HCT116 (cell line): Measurements from ENCODE around the gene BOD1L1. TPM values are rescaled to one million over a fixed set of nuclear protein-coding genes. Genes with fewer than 3 reads are reported as not detected.

Source experiments
- ATAC-seq: fragments of 200-7000 bp; cut with Tn5 transposase; 2 replicates; pipeline ENCODE4 v1.9.1; 2020; ENCODE audit warnings: mild to moderate bottlenecking, moderate library complexity
- BruUV-seq: library from RNA; stranded (reverse); fragments of 400-500 nt; replicated peaks from 2 replicates; lab custom pipeline; 2021; lab: Mats Ljungman, UMichigan
- CTCF ChIA-PET: fragments of 300-600 bp; sonication (Branson Sonifier 250); formaldehyde crosslinking; loops from one replicate; lab custom pipeline; 2021; ENCODE audit warnings: antibody characterized with exemption; lab: Charles Lee
- POLR2A ChIA-PET: fragments of 300-600, 350-600 bp; sonication (Branson Sonifier 250); formaldehyde crosslinking; loops from one replicate; lab custom pipeline; 2021; ENCODE audit warnings: antibody characterized with exemption; lab: Charles Lee
- RAD21 ChIA-PET, 2 experiments: fragments of 300-600 bp; sonication (Branson Sonifier 250); formaldehyde crosslinking; loops; one replicate each; lab custom pipeline; 2023; ENCODE audit warnings: low total read pairs in 2 of 2; ENCODE audit not compliant: uncharacterized antibody in 2 of 2, unreplicated experiment in 2 of 2, low non-redundant PET in 1 of 2; lab: Charles Lee
- DNase-seq: peaks from one replicate; pipeline ENCODE4 v3.0.0-alpha.2; 2010; ENCODE audit warnings: low read depth, low spot score
- H2AFZ ChIP-seq: fragments of 200-600 bp; shearing (Covaris generic), sonication (generic); 2 replicates; pipeline ENCODE4 v1.6.1; 2017; ENCODE audit warnings: low read depth, mixed run types, mixed read lengths, antibody characterized with exemption, low read length; ENCODE audit not compliant: poor library complexity, severe bottlenecking
- H3K27ac ChIP-seq: 2 replicates; pipeline ENCODE4 v1.5.1; 2012; ENCODE audit warnings: low read depth, low read length
- H3K27me3 ChIP-seq: fragments of 200-600 bp; sonication (generic); 2 replicates; pipeline ENCODE4 v1.6.1; 2016; ENCODE audit warnings: mixed run types, low read length, mixed read lengths; ENCODE audit not compliant: insufficient read depth
- H3K36me3 ChIP-seq, 2 experiments: fragments of 200-500 bp in 1 of 2; fragments of 200-600 bp in 1 of 2; sonication (Bioruptor generic) in 1 of 2; sonication (generic) in 1 of 2; 2 replicates each; pipeline versions ENCODE4 v1.5.1 to v1.6.1; 2014 to 2016; ENCODE audit warnings: low read length in 2 of 2, inconsistent platforms in 1 of 2, mixed read lengths in 1 of 2, mixed run types in 1 of 2; ENCODE audit not compliant: insufficient read depth in 2 of 2, control insufficient read depth in 1 of 2
- H3K4me1 ChIP-seq, 2 experiments: fragments of 200-600 bp in 1 of 2; sonication (generic) in 1 of 2; 2 replicates each; pipeline versions ENCODE4 v1.5.1 to v1.6.1; 2012 to 2017; ENCODE audit warnings: low read length in 2 of 2, inconsistent platforms in 1 of 2, mild to moderate bottlenecking in 1 of 2, mixed read lengths in 1 of 2, mixed run types in 1 of 2, moderate library complexity in 1 of 2; ENCODE audit not compliant: insufficient read depth in 2 of 2, control insufficient read depth in 1 of 2
- H3K4me2 ChIP-seq: fragments of 200-600 bp; sonication (generic); 2 replicates; pipeline ENCODE4 v1.6.1; 2017; ENCODE audit warnings: mixed run types, low read length, mixed read lengths
- H3K4me3 ChIP-seq, 2 experiments: fragments of 200-600 bp in 1 of 2; sonication (generic) in 1 of 2; replicated peaks in 1 of 2; 2 replicates each; pipeline ENCODE4 v1.5.1; 2011 to 2016; ENCODE audit warnings: low read length in 2 of 2, control low read depth in 1 of 2, low read depth in 1 of 2, mild to moderate bottlenecking in 1 of 2, mixed read lengths in 1 of 2, mixed run types in 1 of 2
- H3K79me2 ChIP-seq: fragments of 200-600 bp; sonication (generic); 2 replicates; pipeline ENCODE4 v1.6.1; 2017; ENCODE audit warnings: mild to moderate bottlenecking, mixed run types, low read length, moderate library complexity, mixed read lengths; ENCODE audit not compliant: insufficient read depth
- H3K9ac ChIP-seq: fragments of 200-600 bp; sonication (generic); 2 replicates; pipeline ENCODE4 v1.6.1; 2016; ENCODE audit warnings: low read length, mixed read lengths
- H3K9me2 ChIP-seq: fragments of 200-600 bp; sonication (generic), shearing (Covaris generic); 2 replicates; pipeline ENCODE4 v1.6.1; 2017; ENCODE audit warnings: mixed run types, mild to moderate bottlenecking, moderate library complexity; ENCODE audit not compliant: insufficient read depth
- H3K9me3 ChIP-seq, 2 experiments: fragments of 200-500 bp in 1 of 2; fragments of 200-600 bp in 1 of 2; sonication (Bioruptor generic) in 1 of 2; sonication (generic) in 1 of 2; 2 replicates each; pipeline ENCODE4 v1.6.1; 2014 to 2017; ENCODE audit warnings: low read length in 2 of 2, mixed read lengths in 2 of 2, inconsistent platforms in 1 of 2, low read depth in 1 of 2, mild to moderate bottlenecking in 1 of 2, mixed run types in 1 of 2, moderate library complexity in 1 of 2; ENCODE audit not compliant: control insufficient read depth in 1 of 2, insufficient read depth in 1 of 2
- H4K20me1 ChIP-seq: fragments of 200-600 bp; sonication (generic), shearing (Covaris generic); 2 replicates; pipeline ENCODE4 v1.6.1; 2017; ENCODE audit warnings: mixed run types, mild to moderate bottlenecking, moderate library complexity; ENCODE audit not compliant: insufficient read depth
- ATF3 ChIP-seq: IDR thresholded peaks from 2 replicates; pipeline ENCODE4 v1.6.1; 2012
- CBX3 ChIP-seq: IDR thresholded peaks from 2 replicates; pipeline ENCODE4 v1.6.1; 2012; ENCODE audit warnings: low read depth
- EGR1 ChIP-seq: IDR thresholded peaks from 2 replicates; pipeline ENCODE4 v1.6.1; 2012; ENCODE audit warnings: low read depth
- EZH2 ChIP-seq: fragments of 200-600 bp; sonication (generic); IDR thresholded peaks from 2 replicates; pipeline ENCODE4 v1.6.1; 2017; ENCODE audit warnings: antibody characterized with exemption, mixed run types
- FOSL1 ChIP-seq: IDR thresholded peaks from 2 replicates; pipeline ENCODE4 v1.6.1; 2012; ENCODE audit warnings: low read depth
- MAX ChIP-seq: IDR thresholded peaks from 2 replicates; pipeline ENCODE4 v1.6.1; 2012
- RAD21 ChIP-seq: IDR thresholded peaks from 2 replicates; pipeline ENCODE4 v1.6.1; 2012; ENCODE audit warnings: low read depth, mild to moderate bottlenecking
- SP1 ChIP-seq: IDR thresholded peaks from 2 replicates; pipeline ENCODE4 v1.6.1; 2012; ENCODE audit warnings: low read depth
- SRF ChIP-seq: IDR thresholded peaks from 2 replicates; pipeline ENCODE4 v1.6.1; 2012; ENCODE audit warnings: low read depth
- YY1 ChIP-seq: IDR thresholded peaks from 2 replicates; pipeline ENCODE4 v1.6.1; 2011; ENCODE audit warnings: low read length, low read depth, moderate library complexity, mild to moderate bottlenecking; ENCODE audit not compliant: insufficient replicate concordance; ENCODE audit errors: extremely low read depth
- ZFX ChIP-seq: fragments of 450-650 bp; IDR thresholded peaks from 2 replicates; pipeline ENCODE4 v1.6.1; 2017
- intact Hi-C: fragments of 100-400 bp; cut with micrococcal nuclease; formaldehyde crosslinking; loops from 2 replicates; pipeline ENCODE4 v1.10.0; 2022
- total RNA-seq: library from RNA; stranded (reverse); gene quantifications from one replicate; pipeline ENCODE4 v1.2.1, GENCODE V29; 2021; ENCODE audit not compliant: unreplicated experiment

BOD1L1 gene
- total RNA-seq, 1 experiment from 2014 or later: 22.4 TPM

GRCh38 chr4:13545394-13545808, 82.1 kb downstream of the BOD1L1 start:
- H3K4me2 ChIP-seq: peak overlapping the region; percentile 66
- TF ChIP-seq EGR1 (no peak), FOSL1 (no peak)
- H3K4me1 ChIP-seq: peaks cover 10 to 33% of the 10 kb centered on the region in 2 experiments
- BruUV-seq: no TSS peak
- ATAC-seq (no peak), DNase-seq (no peak)
- H3K27ac ChIP-seq: no peak overlapping the region
- no peaks in the 10 kb centered on the region for H3K9me2 ChIP-seq
- 0 out of 2 replicates have a peak overlapping the region, but pooled peaks have one; percentile 48 for H3K9ac ChIP-seq
- no peaks in the 10 kb centered on the region for H3K79me2 ChIP-seq
- no peaks in the 10 kb centered on the region for H3K36me3 ChIP-seq
- ChIA-PET CTCF (interaction anchor here (2.0 kb wide), 1 partner anchor 693 kb away, joined by 7 read pairs; no protein-coding TSS in a partner anchor), POLR2A (no interaction called here), RAD21 (no interaction called here)
- intact Hi-C loops: loop anchor here (10.0 kb wide), 1 partner anchor 141 kb away; no protein-coding TSS in a partner anchor
- H4K20me1 ChIP-seq: no peaks in the 10 kb centered on the region
- H3K4me3 ChIP-seq: peak overlapping the region; percentile 64 to 68
- H3K27me3 ChIP-seq: no peaks in the 10 kb centered on the region
- peak overlapping the region; percentile 63 for H2AFZ ChIP-seq
- H3K9me3 ChIP-seq: no peaks in the 10 kb centered on the region

GRCh38 chr4:13544606-13545393, 82.7 kb downstream of the BOD1L1 start:
- H3K9ac ChIP-seq: peak overlapping the region; percentile 48
- CTCF ChIA-PET: no interaction called here
- RAD21 ChIA-PET: no interaction called here

More at GRCh38 chr4:13544606-13545393, 82.7 kb downstream of the BOD1L1 start:
- Histone ChIP-seq H3K36me3 (no peaks in the 10 kb centered on the region), H3K4me3 (peak overlapping the region; percentile 64 to 68), H3K9me2 (no peaks in the 10 kb centered on the region), H2AFZ (peak overlapping the region; percentile 63), H3K27ac (peak overlapping the region; percentile 36; the same call in 1 of the 2 replicates), H4K20me1 (no peaks in the 10 kb centered on the region), H3K9me3 (no peaks in the 10 kb centered on the region), H3K4me2 (peak overlapping the region; percentile 66), H3K4me1 (peaks cover 10 to 33% of the 10 kb centered on the region in 2 experiments), H3K27me3 (no peaks in the 10 kb centered on the region), H3K79me2 (no peaks in the 10 kb centered on the region)
- BruUV-seq: no TSS peak
- DNase-seq (peak; percentile 81), ATAC-seq (peak; percentile 92)
- TF ChIP-seq YY1 (no peak), RAD21 (no peak), FOSL1 (no peak), SRF (no peak; the same call in 1 of the 2 replicates), ZFX (no peak), SP1 (peak; percentile 63), CBX3 (peak; percentile 82), ATF3 (no peak), MAX (peak; percentile 98), EGR1 (no peak), EZH2 (no peak)
- intact Hi-C loops: loop anchor here (10.0 kb wide), 1 partner anchor 140 kb away; no protein-coding TSS in a partner anchor
- POLR2A ChIA-PET: no interaction called here
